ELR (cell line): ENCODE measurements around the gene PRR33.
"Not testable (repeated sequence)": the region's sequence is repeated elsewhere in the genome, so short reads cannot be mapped to it uniquely, and the experiment has no call there.

Experiments used
- DNase-seq: peaks from one replicate; pipeline ENCODE4 v3.0.0-alpha.2; 2015; ENCODE audit warnings: low read depth

Gene PRR33

GRCh38 chr11:1888811-1889210, 2.9 kb downstream of the PRR33 start:
- DNase-seq, result no peak

DNA sequence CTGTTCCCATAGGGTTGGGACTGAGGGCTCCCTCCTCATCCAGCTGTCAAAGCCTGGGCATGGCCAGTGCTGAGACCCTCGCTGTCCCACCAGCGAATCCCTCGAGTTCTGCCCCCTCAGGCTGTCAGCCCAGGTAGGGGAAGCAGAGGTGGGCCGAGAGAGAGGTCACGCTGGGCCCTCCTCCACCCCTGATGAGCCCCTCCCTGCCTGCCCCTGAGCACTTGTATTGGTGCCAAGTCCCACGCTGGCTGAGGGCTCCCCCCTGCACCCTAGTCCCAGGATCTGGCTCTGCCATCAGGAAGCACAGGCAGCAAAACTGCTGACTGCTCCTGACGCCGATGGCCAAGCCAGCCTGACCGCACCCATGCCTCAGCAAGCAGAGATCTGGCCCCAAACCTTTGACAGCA, 3.3 kb downstream of the PRR33 start:
- no peak for DNase-seq

GRCh38 chr11:1887451-1888346, 4.0 kb downstream of the PRR33 start:
- DNase-seq, result no peak

DNA sequence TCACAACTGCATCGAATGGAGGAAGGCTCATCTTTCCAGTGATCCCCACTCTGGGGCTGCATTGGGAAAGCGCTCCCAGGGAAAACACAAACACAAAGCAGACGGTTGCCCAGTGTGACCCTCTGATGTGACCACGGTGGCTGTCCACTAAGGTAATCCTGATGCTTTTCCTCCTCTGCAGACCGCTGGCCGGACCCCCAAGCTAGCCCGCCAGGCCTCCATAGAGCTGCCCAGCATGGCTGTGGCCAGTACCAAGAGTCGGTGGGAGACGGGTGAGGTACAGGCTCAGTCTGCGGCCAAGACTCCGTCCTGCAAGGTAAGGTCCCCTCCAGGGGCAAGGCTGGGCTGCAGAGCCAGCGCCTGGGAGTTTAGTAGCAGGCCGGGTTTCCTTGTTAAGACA, 5.1 kb downstream of the PRR33 start:
- not testable (repeated sequence) for DNase-seq

GRCh38 chr11:1884303-1884700, 7.4 kb downstream of the PRR33 start:
- no peak for DNase-seq

DNA sequence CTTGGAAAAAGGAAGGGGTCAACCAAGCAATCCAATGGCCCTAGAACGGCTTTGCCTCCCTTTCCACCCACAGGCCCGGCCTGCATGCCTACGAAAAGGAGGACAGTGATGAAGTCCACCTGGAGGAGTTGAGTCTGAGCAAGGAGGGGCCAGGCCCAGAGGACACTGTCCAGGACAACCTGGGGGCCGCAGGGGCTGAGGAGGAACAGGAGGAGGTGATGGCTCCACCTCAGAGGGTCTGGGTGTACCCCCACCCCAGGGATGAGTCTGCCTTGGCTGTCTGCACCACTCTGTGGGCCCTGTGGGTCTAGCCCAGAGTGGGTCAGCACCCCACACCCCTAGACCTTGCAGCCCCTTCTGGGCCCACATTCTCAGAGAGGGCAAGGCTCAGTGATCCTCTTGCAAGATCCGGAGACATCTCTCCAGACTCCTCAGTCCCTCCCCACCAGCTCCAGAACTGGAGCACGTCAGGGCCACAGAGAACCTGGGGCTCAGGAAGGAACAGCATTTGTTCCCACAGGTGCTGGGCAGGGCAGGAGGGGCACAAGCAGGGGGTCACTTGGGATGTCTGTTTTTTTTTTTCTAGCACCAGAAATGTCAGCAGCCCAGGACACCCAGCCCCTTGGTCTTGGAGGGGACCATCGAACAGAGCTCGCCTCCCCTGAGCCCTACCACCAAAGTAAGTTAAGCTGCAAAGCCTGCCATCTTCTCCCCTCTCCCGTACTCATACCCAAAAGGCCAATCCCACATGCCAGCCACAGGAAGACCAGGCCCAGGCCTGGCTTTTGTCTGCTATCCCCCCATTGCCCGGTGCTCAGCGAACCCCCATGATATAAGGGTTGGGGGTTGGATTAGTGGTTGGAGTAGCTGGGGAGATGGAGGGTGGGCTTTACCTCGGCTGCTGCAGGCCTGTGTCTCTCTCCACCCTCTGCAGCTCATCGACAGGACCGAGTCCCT, 8.1 kb downstream of the PRR33 start:
- no peak for DNase-seq

GRCh38 chr11:1882265-1883238, 9.1 kb downstream of the PRR33 start:
- peak; percentile 71 for DNase-seq

DNA sequence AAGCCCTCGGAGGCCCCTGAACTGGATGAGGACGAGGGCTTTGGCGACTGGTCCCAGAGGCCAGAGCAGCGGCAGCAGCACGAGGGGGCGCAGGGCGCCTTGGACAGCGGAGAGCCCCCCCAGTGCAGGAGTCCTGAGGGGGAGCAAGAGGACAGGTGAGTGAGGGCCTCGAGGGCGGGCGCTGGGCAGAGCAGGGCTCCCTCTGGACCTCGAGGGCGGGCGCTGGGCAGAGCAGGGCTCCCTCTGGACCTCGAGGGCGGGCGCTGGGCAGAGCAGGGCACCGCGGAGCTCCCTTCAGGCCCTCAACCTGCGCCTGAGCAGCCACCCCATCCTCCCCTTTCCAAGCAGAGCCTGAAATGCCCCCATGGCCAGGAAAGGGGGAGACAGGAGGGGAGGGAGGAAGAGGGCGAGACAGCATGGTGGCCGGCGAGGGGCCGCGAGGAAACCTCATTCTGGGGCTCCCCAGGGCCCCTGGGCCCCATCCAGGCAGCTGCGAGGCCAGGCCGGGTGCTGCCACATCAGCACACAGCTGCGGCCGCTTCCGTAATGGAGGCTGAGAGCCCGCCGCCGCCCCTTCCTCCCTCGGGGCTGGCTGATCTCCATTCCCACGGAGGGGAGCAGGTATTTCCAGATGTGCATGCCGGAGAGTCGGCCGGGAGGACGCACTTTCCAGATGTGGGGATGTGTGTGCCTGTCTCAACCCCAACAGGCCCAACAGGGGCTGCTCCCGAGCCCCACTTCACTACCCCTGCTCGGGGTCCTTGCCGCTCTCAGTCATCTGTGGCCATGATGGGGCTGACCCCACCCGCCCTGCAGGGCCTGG, 10.0 kb downstream of the PRR33 start:
- no peak for DNase-seq

GRCh38 chr11:1880746-1881441, 10.8 kb downstream of the PRR33 start:
- DNase-seq, result no peak

GRCh38 chr11:1879941-1880720, 11.6 kb downstream of the PRR33 start:
- no peak for DNase-seq

GRCh38 chr11:1879342-1879940, 12.3 kb downstream of the PRR33 start:
- no peak for DNase-seq

- DNase-seq, result no peak
Measured at GRCh38 chr11:1878137-1879031, 13.3 kb downstream of the PRR33 start.

DNA sequence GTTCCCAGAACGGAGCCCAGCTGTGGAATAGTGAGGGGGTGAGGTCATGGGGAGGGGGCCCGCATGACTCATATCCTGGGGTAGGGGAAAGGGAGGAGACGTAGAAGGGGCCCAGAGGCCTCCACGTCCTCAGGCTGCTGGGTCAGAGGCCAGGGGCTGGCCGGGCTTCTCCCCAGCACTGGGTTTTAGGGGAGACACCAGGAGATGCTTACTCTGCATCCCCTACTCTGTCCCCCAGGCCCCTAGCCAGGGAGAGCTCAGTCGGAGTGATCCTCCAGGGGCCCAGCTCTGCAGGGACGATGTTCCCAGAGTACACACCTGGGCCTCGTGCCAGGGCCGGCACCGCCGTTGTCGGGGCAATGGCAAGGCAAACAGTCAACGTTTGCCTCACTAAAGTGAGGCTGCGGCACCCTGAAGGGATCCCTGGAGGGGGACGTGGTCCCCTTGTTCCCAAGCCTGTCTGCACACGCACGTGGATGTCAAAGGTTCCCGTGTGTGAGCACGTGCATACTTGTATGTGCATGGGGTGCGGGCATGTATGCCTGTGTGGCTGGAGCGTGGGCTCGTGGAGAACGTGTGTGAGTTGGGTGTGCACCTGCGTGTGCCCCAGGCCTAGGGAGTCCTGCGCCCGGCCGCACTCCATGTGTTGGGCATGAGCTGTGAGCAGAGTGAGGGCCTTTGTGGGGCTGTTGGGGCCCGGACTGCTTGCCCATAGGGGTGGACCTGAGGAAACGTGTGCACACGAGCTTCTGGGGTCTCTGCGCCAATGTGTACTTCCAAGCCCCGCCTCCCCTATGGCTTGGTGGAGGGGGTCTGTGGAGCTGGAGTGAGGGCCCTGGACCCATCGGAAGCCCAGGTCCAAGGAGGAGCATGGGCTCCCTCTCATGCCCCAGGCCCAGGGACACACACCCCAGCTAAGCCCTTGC, 14.2 kb downstream of the PRR33 start:
- no peak for DNase-seq

DNA sequence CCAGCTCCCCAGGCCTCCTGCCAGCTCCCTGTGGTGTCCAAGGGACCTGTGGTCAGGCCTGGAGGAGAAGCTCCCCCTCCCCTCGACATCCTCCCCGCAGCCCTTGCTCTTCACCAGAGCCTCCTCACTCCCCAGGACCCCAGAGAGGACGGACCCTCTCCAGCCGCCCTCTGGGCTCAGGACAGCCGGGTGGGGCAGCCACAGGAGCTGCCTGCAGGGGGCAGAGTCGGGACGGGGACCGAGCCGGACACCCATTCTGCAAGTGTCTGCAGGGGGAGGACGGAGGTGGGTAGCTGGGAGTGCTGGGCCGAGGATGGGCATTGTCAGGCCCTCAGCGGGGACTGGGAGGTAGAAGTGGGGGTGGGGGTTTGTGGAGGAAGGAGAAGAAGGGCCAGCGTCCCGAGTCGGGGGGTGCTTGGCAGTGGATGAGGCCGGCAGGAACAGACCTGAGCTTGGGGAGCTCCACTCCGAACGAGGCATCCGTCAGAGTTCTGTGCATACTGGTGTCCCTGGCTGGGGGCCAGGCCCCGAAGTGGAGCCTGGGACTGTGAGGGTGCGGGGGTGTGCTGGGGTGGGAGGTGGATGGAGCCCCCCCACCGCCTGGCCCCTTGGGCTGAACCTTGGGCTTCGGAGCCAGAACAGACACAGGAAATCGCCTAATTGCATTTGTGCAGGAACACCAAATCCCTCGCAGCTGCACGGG, 15.2 kb downstream of the PRR33 start:
- DNase-seq, result peak; percentile 42

DNA sequence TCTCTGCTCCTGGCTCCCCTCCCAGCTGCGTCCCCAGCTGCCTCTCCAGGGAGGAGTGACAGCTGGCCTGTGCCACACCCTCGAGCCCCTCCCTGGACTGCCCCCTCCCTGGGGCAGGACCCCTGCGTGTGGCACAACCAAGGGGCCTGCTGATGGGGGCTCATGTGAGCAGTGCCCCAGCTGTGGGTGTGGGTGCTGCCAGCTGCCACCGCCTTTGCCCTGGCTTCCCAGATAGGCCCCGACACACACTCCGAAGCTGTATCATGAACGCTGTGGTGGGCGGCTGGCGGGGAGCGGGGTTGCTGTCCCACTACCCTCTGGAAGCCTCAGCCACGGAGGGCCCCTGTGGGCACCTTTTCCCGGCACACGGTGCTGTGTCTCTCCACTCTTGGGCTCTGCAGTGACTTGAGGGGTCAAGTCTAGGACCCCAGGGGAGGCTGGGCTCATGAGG, 15.8 kb downstream of the PRR33 start:
- not testable (repeated sequence) for DNase-seq
